ENCODE data around the gene TBC1D22A. TPM values are rescaled to one million over a fixed set of nuclear protein-coding genes. Genes with fewer than 3 reads are reported as not detected.

Gene TBC1D22A, protein sequence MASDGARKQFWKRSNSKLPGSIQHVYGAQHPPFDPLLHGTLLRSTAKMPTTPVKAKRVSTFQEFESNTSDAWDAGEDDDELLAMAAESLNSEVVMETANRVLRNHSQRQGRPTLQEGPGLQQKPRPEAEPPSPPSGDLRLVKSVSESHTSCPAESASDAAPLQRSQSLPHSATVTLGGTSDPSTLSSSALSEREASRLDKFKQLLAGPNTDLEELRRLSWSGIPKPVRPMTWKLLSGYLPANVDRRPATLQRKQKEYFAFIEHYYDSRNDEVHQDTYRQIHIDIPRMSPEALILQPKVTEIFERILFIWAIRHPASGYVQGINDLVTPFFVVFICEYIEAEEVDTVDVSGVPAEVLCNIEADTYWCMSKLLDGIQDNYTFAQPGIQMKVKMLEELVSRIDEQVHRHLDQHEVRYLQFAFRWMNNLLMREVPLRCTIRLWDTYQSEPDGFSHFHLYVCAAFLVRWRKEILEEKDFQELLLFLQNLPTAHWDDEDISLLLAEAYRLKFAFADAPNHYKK
- total RNA-seq (2014; rRNA removed; shearing (Covaris generic)) (10.7 and 13.3 TPM in 2 replicates), polyA plus RNA-seq (2016; fragmentation: Nextera tagmentation; extraction: Ambion mirVana) (9.0 and 9.6 TPM in 2 replicates)
- long read RNA-seq, partial matches to known transcripts: 4 of 9 reads
- long read RNA-seq, other reads (novel, unspliced or antisense): 1 of 9 reads

DNA sequence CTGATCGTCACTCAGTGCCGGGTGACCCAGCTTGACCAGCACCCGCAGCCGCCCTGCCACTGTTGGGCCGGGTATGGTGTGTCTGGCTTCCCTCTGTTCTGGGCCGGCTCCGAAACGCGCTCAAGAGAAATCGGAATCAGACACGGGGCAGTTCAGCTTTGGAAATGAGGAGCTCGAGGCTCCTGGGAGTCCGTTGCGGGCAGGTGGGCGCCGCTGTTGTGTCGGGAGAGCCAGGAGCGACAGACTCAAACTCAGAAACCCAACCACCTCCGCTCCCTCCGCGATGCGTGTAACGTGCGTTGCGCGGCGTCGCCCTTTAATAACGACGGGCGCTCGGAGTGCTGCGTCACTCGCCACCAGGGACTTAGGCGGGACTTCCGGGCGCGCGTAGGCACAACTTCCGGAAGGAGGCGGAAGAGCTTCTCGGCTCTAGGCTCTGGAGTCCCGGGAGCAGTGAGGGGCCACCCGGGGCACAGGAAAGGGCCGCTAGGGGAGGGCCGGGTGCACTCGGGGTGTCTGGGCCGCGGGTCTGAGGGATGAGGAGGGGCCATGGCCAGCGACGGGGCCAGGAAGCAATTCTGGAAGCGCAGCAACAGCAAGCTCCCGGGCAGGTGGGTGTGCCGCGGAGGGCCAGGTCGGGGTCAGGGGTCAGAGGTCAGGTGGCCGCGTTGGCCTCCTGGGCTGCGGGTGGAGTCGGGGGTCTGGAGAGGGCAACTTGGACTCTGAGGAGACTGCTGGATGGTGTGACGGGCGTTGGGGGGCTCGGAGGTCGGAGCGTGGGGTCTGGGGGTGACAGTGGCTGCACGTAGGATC is at the start of gene TBC1D22A:
TSS of gene TBC1D22A (plus strand) at position 413 of the 813 bp plus-strand sequence. CDS start at position 550, 137 bp downstream.
- Histone ChIP-seq H3K4me3 (peak within 1 kb of the TSS; percentile 95), H3F3A (replicated peaks; ENCODE audit: low read depth) (peaks cover 14% of the 10 kb centered on the region; the same call in 1 of the 2 replicates), H4K20me1 (replicated peaks; ENCODE audit: insufficient read depth) (no peaks in the 10 kb centered on the region; the same call in 1 of the 2 replicates), H3K4me2 (peak within 1 kb of the TSS; percentile 88), H3K9me2 (ENCODE audit: insufficient read depth) (no peaks in the 10 kb centered on the region), H3K27me3 (ENCODE audit: insufficient read depth) (no peaks in the 10 kb centered on the region), H3K36me3 (ENCODE audit: insufficient read depth) (no peaks in the 10 kb centered on the region), H3K4me1 (ENCODE audit: insufficient read depth) (peaks cover 10% of the 10 kb centered on the region; the same call in 1 of the 2 replicates), H3K79me2 (replicated peaks; ENCODE audit: insufficient read depth) (peaks cover 65% of the 10 kb centered on the region), H3K27ac (ENCODE audit: low read depth) (peak within 1 kb of the TSS; percentile 96), H2AFZ (peak within 1 kb of the TSS; percentile 86)
- peaks cover 8% of the 10 kb centered on the region for H3K4me1 Mint-ChIP-seq
- H3K4me3 Mint-ChIP-seq: peak within 1 kb of the TSS; percentile 98
- peak within 1 kb of the TSS; percentile 98 for H3K27ac Mint-ChIP-seq
- ATAC-seq (peak; percentile 90), DNase-seq (ENCODE audit: low spot score) (peak; percentile 98)
- peaks cover 5% of the 10 kb centered on the region for H3K9me3 Mint-ChIP-seq
- H3K27me3 Mint-ChIP-seq (ENCODE audit: insufficient read depth, low read depth, poor library complexity): peaks cover 17% of the 10 kb centered on the region
- peaks cover 14% of the 10 kb centered on the region for H3K36me3 Mint-ChIP-seq (ENCODE audit: low read depth)
- TF ChIP-seq, protein P1, sequence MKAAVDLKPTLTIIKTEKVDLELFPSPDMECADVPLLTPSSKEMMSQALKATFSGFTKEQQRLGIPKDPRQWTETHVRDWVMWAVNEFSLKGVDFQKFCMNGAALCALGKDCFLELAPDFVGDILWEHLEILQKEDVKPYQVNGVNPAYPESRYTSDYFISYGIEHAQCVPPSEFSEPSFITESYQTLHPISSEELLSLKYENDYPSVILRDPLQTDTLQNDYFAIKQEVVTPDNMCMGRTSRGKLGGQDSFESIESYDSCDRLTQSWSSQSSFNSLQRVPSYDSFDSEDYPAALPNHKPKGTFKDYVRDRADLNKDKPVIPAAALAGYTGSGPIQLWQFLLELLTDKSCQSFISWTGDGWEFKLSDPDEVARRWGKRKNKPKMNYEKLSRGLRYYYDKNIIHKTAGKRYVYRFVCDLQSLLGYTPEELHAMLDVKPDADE (IDR thresholded peaks at IDR 0.05): peak; percentile 87
- TF ChIP-seq STAT1 (IDR thresholded peaks at IDR 0.05; ENCODE audit: unreplicated experiment) (no peak), NANOG (IDR thresholded peaks at IDR 0.05; ENCODE audit: borderline replicate concordance) (no peak), POLR2AphosphoS5 (IDR thresholded peaks at IDR 0.05; ENCODE audit: low read depth) (peak; percentile 97), CREB1 (CRISPR knock-in tag; IDR thresholded peaks at IDR 0.05; ENCODE audit: low read depth) (peak; percentile 99)
- TF ChIP-seq, protein P2, sequence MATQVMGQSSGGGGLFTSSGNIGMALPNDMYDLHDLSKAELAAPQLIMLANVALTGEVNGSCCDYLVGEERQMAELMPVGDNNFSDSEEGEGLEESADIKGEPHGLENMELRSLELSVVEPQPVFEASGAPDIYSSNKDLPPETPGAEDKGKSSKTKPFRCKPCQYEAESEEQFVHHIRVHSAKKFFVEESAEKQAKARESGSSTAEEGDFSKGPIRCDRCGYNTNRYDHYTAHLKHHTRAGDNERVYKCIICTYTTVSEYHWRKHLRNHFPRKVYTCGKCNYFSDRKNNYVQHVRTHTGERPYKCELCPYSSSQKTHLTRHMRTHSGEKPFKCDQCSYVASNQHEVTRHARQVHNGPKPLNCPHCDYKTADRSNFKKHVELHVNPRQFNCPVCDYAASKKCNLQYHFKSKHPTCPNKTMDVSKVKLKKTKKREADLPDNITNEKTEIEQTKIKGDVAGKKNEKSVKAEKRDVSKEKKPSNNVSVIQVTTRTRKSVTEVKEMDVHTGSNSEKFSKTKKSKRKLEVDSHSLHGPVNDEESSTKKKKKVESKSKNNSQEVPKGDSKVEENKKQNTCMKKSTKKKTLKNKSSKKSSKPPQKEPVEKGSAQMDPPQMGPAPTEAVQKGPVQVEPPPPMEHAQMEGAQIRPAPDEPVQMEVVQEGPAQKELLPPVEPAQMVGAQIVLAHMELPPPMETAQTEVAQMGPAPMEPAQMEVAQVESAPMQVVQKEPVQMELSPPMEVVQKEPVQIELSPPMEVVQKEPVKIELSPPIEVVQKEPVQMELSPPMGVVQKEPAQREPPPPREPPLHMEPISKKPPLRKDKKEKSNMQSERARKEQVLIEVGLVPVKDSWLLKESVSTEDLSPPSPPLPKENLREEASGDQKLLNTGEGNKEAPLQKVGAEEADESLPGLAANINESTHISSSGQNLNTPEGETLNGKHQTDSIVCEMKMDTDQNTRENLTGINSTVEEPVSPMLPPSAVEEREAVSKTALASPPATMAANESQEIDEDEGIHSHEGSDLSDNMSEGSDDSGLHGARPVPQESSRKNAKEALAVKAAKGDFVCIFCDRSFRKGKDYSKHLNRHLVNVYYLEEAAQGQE (IDR thresholded peaks at IDR 0.05; ENCODE audit: unreplicated experiment): no peak

DNA sequence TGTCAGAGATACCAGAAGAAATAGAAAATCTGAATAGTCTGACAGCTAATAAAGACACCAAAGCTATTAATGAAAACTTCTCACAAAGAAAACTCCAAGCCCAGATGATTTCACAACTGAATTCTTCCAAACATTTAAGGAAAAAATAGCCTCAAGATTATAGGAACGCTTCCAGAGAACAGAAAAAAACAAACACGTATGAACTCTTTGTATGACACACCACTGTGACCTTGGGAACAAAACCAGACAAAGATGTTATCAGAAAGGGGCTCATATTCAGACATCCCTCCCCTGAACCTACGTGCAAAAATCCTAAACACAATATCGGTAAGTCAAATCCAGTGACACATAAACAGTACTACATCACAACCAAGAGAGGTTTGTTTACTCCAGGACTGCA is 47.9 kb upstream of the TBC1D22A start:
- Histone ChIP-seq H3K4me3 (no peak overlapping the region), H3F3A (replicated peaks; ENCODE audit: low read depth) (no peaks in the 10 kb centered on the region), H4K20me1 (replicated peaks; ENCODE audit: insufficient read depth) (peaks cover 4% of the 10 kb centered on the region; the same call in 1 of the 2 replicates), H3K9me2 (ENCODE audit: insufficient read depth) (no peaks in the 10 kb centered on the region), H3K4me2 (no peak overlapping the region), H3K36me3 (ENCODE audit: insufficient read depth) (peaks cover 21% of the 10 kb centered on the region), H3K79me2 (replicated peaks; ENCODE audit: insufficient read depth) (peaks cover 6% of the 10 kb centered on the region; the same call in 1 of the 2 replicates), H2AFZ (no peak overlapping the region), H3K27ac (ENCODE audit: low read depth) (no peak overlapping the region), H3K4me1 (ENCODE audit: insufficient read depth) (no peaks in the 10 kb centered on the region), H3K27me3 (ENCODE audit: insufficient read depth) (no peaks in the 10 kb centered on the region)
- no peak for DNase-seq (ENCODE audit: low spot score)
- TF ChIP-seq EZH2 (IDR thresholded peaks at IDR 0.05; ENCODE audit: low read depth, unreplicated experiment) (no peak), EZH2phosphoT487 (IDR thresholded peaks at IDR 0.05; ENCODE audit: unreplicated experiment) (no peak)
- TF ChIP-seq, protein P3, sequence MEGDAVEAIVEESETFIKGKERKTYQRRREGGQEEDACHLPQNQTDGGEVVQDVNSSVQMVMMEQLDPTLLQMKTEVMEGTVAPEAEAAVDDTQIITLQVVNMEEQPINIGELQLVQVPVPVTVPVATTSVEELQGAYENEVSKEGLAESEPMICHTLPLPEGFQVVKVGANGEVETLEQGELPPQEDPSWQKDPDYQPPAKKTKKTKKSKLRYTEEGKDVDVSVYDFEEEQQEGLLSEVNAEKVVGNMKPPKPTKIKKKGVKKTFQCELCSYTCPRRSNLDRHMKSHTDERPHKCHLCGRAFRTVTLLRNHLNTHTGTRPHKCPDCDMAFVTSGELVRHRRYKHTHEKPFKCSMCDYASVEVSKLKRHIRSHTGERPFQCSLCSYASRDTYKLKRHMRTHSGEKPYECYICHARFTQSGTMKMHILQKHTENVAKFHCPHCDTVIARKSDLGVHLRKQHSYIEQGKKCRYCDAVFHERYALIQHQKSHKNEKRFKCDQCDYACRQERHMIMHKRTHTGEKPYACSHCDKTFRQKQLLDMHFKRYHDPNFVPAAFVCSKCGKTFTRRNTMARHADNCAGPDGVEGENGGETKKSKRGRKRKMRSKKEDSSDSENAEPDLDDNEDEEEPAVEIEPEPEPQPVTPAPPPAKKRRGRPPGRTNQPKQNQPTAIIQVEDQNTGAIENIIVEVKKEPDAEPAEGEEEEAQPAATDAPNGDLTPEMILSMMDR (conservative IDR thresholded peaks at IDR 0.05; ENCODE audit: low read depth in 2 of 2): no peak
- TF ChIP-seq, protein P2 (IDR thresholded peaks at IDR 0.05; ENCODE audit: unreplicated experiment): no peak
- peaks cover 2% of the 10 kb centered on the region for H3K27me3 Mint-ChIP-seq (ENCODE audit: insufficient read depth, low read depth, poor library complexity)
- H3K4me3 Mint-ChIP-seq: no peak overlapping the region
- no peaks in the 10 kb centered on the region for H3K9me3 Mint-ChIP-seq
- no peak overlapping the region for H3K27ac Mint-ChIP-seq
- no peak for ATAC-seq
- peaks cover 23% of the 10 kb centered on the region for H3K36me3 Mint-ChIP-seq (ENCODE audit: low read depth)
- H3K4me1 Mint-ChIP-seq: peaks cover 3% of the 10 kb centered on the region; the same call in 2 of the 3 replicates
